ENCODE measurements around the gene ATP11A.

ATP11A gene

GRCh38 chr13:112746044-112746443 lies 56.2 kb downstream of the ATP11A start:
- intact Hi-C loops (cut with DNase I): loop anchor here (5.0 kb wide), 1 partner anchor 54 kb away; the partner anchor contains the start of gene ATP11A

GRCh38 chr13:112747256-112747655 lies 57.4 kb downstream of the ATP11A start:
- intact Hi-C loops (cut with DNase I): loop anchor here (5.0 kb wide), 1 partner anchor 55 kb away; the partner anchor contains the start of gene ATP11A
- DNase-seq: peak in 7 of 42 donors; percentile 46 to 65 (median 53)

More at GRCh38 chr13:112746044-112746443, 56.2 kb downstream of the ATP11A start:
- DNase-seq: no peak

GRCh38 chr13:112748947-112749735 lies 59.3 kb downstream of the ATP11A start:
- peak in 41 of 42 donors; percentile 53 to 91 (median 78) for DNase-seq
- intact Hi-C loops (cut with DNase I): loop anchor here (5.0 kb wide), 1 partner anchor 57 kb away; the partner anchor contains the start of gene ATP11A

GRCh38 chr13:112750570-112750969 lies 60.7 kb downstream of the ATP11A start:
- intact Hi-C loops (cut with DNase I): no loop called here
- no peak for DNase-seq

- intact Hi-C loops (cut with DNase I): no loop called here
- DNase-seq: no peak
Measured at GRCh38 chr13:112751617-112752016, 61.8 kb downstream of the ATP11A start.

GRCh38 chr13:112752211-112752610 lies 62.4 kb downstream of the ATP11A start:
- intact Hi-C loops (cut with DNase I): no loop called here
- DNase-seq: peak in 8 of 42 donors; percentile 43 to 60 (median 58)

GRCh38 chr13:112752711-112753541 lies 63.1 kb downstream of the ATP11A start:
- intact Hi-C loops (cut with DNase I): no loop called here
- peak in 24 of 42 donors; percentile 40 to 75 (median 60) for DNase-seq

GRCh38 chr13:112753833-112754232 lies 64.0 kb downstream of the ATP11A start:
- intact Hi-C loops (cut with DNase I): no loop called here

GRCh38 chr13:112754281-112755025 lies 64.6 kb downstream of the ATP11A start:
- no peak for DNase-seq
- intact Hi-C loops (cut with DNase I): no loop called here

More at GRCh38 chr13:112753833-112754232, 64.0 kb downstream of the ATP11A start:
- DNase-seq: no peak

- no peak for DNase-seq
- intact Hi-C loops (cut with DNase I): no loop called here
Measured at GRCh38 chr13:112755331-112755730, 65.5 kb downstream of the ATP11A start.

GRCh38 chr13:112756081-112756480 lies 66.2 kb downstream of the ATP11A start:
- DNase-seq: no peak

GRCh38 chr13:112756511-112756966 lies 66.7 kb downstream of the ATP11A start:
- intact Hi-C loops (cut with DNase I): no loop called here
- DNase-seq: peak in 1 of 42 donors; percentile 32

More at GRCh38 chr13:112756081-112756480, 66.2 kb downstream of the ATP11A start:
- intact Hi-C loops (cut with DNase I): no loop called here

GRCh38 chr13:112756967-112757758 lies 67.3 kb downstream of the ATP11A start:
- intact Hi-C loops (cut with DNase I): no loop called here
- DNase-seq: peak; percentile 58 to 93 (median 84)

- DNase-seq: no peak
- intact Hi-C loops (cut with DNase I): no loop called here
Measured at GRCh38 chr13:112757759-112758086, 67.9 kb downstream of the ATP11A start.

GRCh38 chr13:112759053-112759452 lies 69.2 kb downstream of the ATP11A start:
- DNase-seq: no peak
- intact Hi-C loops (cut with DNase I): no loop called here

GRCh38 chr13:112759827-112760226 lies 70.0 kb downstream of the ATP11A start:
- intact Hi-C loops (cut with DNase I): no loop called here
- DNase-seq: no peak

GRCh38 chr13:112760435-112760834 lies 70.6 kb downstream of the ATP11A start:
- no peak for DNase-seq

GRCh38 chr13:112760931-112761330 lies 71.1 kb downstream of the ATP11A start:
- intact Hi-C loops (cut with DNase I): no loop called here
- no peak for DNase-seq

More at GRCh38 chr13:112760435-112760834, 70.6 kb downstream of the ATP11A start:
- intact Hi-C loops (cut with DNase I): no loop called here

All from head of caudate nucleus (tissue), 42 donors.